HG03039 (cell line): ENCODE data around the gene CACNA2D3.

Experiments
- ATAC-seq: cut with Tn5 transposase; IDR thresholded peaks from one replicate; pipeline ENCODE4 v1.9.1; 2021; ENCODE audit warnings: mild to moderate bottlenecking, moderate library complexity; ENCODE audit not compliant: unreplicated experiment

CACNA2D3 gene

DNA sequence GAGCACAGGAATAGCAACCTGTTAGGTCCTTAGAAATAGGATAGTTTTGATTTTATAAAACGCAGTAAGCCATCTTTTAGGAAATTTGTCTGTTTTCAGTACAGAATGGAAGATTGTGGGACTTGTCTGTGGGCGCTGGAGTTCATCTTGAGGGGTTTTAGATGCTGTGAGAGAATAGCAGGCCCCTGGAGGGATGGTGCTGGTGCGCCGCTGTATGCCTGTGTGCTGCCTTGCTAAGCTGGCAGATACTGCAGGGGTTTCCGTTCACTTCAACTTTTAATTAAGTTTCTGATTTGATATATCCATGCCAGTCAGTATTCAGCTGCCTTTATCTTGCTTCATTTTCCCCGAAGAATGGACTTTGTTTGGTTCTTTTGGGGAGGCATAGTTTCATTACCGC, 4.2 kb downstream of the CACNA2D3 start:
- ATAC-seq = no peak

DNA sequence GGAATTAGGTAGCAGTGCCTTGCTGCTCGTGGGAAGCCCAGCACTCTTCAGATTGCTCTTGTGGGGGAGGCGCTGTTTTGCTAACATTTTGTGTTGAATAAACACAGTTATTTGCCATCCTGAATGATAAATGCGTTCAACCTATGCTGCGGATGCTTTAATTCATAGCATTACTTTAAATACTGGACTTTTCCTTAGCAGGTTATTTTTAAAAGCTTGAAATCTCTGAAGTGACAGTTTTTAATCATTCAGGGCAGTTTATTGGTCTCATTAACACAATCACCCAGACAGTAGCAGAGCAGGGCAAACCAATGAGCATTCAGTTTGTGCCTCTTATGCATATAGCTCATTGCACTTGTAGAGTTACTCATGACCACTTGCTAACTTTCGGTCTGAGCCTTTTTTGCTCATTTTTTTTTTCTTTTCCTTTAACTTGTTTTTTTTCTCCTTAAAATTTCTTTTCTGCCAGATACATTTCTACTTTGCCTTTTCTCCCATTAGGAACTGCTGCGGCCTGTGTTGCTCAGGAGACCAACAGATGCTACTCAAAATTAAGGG, 5.2 kb downstream of the CACNA2D3 start:
- no peak for ATAC-seq

DNA sequence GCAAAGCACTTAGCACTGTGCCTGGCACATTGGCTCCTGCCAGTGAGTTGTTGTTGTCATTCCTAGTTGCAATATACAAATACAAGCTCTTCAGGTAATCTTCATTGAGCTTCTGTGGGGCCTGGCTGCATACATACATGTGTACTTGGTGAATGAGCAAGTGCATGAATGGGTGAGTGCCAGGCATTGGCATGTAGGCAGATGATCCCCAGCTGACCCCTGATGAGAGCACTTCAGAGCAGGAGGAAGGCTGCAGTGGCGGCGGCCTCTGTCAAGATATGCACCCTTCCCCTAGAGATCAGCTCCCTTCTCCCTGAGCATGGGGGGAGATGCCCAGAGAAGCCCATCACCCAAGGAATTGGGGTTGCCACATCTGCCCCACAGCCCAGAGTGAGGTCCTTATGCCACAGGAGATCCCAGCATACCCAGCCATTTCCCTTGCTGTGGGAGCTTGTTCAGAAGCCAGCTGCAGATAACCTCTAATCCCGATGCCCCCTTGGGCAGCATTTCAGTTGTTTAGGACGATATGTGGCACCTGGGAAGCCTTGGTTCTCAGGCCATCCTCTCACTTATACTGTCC, 8.8 kb downstream of the CACNA2D3 start:
- ATAC-seq = no peak

GRCh38 chr3:54131890-54132289, 9.5 kb downstream of the CACNA2D3 start:
- no peak for ATAC-seq

DNA sequence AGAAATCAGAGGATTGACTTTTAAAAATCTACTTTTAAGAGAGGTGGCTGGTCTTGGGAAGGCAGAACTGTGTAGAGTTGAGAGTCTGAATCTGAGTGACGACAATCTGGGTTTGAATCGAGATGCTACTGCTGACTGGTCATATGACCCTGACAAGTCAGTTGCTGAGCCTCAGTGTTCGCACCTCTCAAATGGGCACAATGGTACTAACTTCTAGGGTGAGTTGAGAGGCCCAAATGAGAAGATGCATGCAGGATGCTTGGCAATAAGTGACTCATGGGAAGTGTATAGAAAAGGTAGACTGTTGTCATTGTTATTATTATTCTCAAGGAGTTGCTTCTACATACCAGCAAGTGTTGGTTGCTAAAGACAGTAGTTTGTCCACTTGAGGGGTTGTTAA, 10.3 kb downstream of the CACNA2D3 start:
- no peak for ATAC-seq

GRCh38 chr3:54133196-54133595, 10.8 kb downstream of the CACNA2D3 start:
- no peak for ATAC-seq

DNA sequence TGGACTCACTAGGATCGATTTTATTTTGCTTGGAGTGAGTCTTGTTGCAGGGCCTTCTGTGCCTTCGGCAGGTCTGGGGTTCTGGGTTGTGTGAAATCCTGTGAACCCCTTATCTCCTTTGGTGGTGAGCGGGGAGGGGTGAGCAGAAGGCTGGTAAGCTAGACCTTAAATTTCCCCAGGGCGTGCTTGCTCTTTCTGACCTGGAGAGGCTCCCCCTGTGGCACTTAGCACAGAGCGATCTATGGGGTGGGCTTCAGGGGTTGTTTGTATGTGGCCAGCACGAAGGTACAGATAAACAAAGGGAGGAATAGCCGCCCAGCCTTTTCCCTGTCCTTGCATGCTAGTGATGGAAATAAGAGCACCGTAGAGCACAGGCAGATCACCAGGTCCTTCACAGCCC, 11.8 kb downstream of the CACNA2D3 start:
- ATAC-seq = no peak

GRCh38 chr3:54134713-54135112, 12.4 kb downstream of the CACNA2D3 start:
- no peak for ATAC-seq

DNA sequence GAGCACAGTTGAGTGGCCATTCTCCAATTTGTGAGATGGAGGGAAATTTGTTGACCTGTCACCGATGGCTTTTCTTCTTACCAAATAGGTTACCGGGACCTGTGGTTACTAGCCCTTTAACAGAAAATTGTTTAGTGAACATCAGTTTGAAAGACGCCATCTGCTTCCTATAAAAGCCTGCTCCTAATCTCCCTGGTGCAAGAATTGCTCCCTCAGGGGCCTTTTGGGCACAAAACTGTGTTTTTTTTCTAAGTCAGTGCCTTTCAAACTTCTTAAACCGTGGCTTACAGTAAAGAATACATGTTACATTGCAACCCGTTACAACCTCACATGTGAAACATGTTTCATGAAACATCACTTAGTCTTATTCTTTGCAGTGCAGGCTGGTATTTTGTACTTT, 15.0 kb downstream of the CACNA2D3 start:
- ATAC-seq = no peak

DNA sequence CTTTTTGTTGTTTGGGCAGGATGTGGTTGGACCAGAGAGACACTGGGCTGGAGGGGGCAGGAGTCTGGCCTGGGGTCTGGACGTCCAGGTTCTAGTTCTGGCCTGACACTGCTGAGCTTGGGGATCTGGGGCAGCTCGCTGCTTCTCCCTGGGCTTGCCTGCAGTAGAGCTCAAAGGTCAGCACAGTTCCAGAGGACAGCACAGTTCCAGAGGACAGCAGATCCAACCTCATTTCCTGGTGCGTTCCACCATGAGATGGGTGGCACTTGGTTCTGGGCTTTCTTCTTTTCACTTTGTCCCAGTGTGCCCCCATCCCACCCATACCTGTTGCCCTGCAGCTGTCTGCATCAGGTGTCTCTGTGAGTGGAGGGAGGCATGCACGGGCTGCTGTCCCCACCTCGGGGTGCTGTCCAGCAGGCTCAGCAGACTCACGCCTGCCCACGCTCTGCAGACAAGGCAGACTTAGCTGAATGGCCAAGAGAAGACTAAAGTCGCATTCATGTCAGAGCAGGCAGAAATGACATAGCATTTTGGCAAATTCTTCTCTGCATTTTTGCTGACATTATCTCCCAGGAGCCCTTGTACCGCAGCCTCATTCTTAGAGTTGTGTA, 16.7 kb downstream of the CACNA2D3 start:
- ATAC-seq = no peak

DNA sequence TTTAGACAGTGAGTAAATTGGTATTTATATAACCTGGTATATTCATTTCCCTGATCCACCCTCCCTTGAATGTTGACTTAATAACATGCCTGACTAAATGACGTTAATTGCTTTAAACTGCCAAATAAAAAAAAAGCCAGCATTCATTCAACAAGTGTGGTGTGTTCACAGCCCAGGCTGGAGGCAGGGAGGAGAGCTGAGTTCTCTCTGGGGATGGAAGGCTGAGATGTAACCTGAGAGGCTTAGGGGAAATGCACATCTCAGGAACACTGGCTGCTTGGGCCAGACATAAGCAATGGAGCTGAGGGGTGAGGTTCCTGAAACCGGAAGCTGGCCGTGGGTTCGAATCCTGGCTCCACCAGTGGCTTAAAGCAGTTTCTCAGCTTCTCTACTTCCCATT, 17.3 kb downstream of the CACNA2D3 start:
- no peak for ATAC-seq

DNA sequence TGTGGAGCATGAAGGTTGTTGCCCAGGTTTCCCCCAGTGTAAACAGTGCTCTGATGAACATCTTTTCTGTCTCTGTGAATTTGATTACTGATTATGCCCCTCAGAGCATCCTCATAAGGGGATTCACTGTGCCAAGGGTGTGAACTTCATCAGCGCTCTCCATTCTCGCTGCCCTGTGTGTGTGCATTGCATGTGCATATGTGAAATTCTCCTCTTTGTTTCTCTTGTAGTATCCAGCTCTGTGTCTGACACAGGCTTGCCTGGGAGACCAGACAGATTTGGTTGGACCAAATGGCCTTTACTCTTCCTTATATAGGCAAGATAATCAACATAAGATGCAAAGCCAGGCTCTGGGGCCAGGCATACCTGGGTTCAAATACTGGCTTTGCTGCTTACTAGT, 21.9 kb downstream of the CACNA2D3 start:
- ATAC-seq = no peak

DNA sequence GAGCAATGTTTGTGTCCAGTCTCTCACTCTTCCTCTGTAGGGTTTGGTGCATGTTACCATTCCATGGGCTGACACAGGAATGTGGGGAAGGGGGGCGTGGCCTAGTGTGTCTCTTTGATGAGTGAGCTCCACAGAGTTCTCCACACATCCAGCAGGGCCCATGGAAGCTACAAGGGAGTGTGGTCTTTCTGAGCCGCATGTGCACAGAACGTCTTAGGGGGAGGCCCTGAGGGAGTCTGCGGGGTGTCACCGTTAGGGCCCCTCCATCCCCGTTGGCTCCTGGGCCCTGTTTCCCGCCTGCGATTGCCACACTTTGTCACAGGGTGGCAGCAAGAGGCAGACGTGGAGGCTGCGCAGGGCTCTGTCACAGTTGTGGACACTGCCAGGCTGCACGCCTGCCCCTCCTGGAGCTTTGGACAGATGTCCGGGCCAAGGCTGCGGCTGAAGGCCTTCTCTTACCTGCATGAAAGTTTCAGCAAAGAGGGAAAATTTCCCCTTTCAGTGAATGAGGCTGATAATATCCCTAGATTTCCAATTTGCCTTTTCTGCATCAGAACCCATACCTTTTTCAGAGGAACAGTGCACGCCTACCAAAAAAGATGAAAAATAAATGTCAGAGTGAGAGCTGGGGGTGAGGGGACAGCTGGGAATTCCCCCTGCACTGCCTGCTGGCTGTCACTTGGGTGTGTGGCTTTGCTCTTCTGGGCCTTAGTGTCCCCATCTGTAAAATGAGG, 24.3 kb downstream of the CACNA2D3 start:
- ATAC-seq = no peak

- no peak for ATAC-seq
Measured at GRCh38 chr3:54150864-54151467, 28.6 kb downstream of the CACNA2D3 start.

DNA sequence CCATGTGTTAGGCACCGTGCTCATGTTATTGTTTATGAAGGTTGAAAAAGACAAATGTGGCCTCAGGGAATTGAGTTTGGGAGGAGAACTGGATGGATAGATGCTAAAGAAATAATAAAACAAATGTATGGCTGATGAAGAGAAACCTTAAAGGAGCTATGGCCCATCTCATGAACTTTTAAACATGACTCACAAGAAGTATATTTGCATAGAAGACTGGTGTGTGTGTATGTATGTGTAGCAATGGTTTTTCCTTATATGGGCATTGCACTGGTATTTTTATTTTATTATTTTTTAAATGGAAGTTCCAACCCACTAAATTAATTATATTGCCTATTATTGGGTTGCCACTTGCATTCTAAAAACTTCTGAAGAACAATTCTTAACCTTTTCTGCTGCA, 31.1 kb downstream of the CACNA2D3 start:
- no peak for ATAC-seq

DNA sequence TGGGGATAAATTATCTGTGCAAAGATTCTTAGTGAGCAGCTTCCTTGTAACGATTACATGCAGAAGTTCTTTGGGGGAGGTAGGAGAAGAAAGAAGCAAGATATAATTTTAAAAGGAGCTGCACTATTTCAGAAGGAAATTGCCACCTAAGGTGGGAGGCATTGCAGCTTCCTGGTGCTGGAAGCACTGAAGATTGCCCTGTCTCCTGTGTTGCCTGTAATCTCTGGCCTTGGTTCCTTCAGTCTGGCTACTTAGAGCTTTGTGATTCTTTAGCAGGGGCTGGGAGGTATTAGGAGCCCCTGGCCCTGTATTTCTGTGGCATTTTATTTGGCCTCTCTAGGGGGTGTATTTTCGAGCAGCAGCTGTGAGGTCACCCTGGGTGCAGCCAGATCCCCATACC, 35.5 kb downstream of the CACNA2D3 start:
- no peak for ATAC-seq

DNA sequence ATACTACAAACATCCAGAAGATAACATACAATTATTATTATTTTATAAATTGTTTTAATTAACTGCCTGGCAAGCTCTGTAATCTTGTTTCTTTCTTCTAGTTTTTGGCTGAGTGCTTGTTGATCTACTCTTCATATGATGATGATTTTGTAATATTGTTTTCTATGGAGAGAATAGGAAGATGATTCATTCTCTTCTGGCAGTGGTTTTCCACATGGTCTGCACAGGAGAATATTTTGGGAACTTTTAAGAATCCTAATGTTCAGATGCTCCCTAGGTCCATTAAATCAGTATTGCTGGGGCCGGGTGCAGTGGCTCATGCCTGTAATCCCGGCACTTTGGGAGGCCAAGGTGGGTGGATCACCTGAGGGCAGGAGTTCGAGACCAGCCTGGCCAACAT, 37.6 kb downstream of the CACNA2D3 start:
- no peak for ATAC-seq

DNA sequence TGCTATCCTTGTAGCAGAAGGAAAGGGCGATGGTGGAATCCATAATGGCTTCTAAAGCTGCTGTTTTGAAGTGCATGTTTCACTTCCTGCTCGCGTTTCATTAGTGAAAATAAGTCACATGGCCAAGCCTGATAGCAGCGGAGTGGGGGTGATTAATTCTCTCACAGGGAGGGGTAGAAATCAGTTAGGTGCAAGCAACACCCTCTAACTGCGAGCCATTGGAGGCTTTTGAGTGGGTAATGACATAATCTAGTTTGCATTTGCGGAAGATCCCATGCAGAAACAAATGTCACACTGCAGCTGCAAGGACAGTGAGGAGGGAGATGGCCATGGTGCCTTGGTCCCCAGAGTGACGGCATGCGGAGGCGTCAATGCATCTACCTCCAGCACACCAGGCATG, 41.1 kb downstream of the CACNA2D3 start:
- no peak for ATAC-seq

DNA sequence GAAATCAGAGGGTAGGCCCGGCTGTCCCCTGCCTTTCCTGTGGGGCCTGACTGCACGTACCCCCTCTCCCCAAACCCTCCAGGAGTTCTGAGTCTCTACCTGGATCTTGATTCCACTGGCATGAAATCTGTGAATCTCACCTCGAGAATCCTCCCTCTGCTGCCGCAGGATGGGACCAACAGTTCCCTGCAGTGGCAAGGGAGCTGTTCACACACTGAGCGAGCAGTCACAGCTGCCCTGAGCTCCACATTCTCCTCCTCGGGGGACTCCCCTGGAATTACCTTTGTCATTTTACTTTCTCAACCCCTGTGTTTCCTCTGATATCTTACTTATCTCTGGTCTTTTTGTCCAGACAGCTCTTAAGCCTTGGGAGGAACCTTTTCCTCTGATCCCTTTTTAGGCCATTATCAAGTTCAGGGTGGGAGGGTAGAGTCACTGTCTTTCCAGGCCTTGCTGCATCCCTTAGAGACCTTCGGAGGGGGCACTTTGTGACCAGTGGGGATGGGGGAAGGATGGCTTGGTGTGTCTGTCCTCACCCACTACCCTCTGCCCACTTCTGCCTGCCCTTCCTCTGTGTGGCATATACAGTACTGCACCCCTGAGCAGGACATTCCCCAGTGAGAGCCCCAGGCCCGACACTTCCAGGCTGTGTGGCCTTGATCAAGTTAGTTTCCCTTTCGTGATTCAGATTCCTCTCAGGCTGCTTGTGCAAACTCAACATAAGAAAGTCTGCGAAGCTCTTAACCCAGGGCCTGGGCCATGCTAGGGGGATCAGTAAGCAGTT, 42.0 kb downstream of the CACNA2D3 start:
- no peak for ATAC-seq

- ATAC-seq = no peak
Measured at GRCh38 chr3:54165865-54166264, 43.5 kb downstream of the CACNA2D3 start.

- ATAC-seq = no peak
Measured at GRCh38 chr3:54167999-54168398, 45.6 kb downstream of the CACNA2D3 start.
